IMR-90 (cell line): Measurements from ENCODE around the gene YJU2. TPM values are rescaled to one million over a fixed set of nuclear protein-coding genes. Genes with fewer than 3 reads are reported as not detected.

Experiments
- ATAC-seq: fragments of 200-7000 bp; cut with Tn5 transposase; 2 replicates; pipeline ENCODE4 v1.9.1; 2020; ENCODE audit warnings: low read depth, mild to moderate bottlenecking, moderate library complexity
- BruUV-seq: library from RNA; stranded (reverse); fragments of 400-500 nt; replicated peaks from 2 replicates; lab custom pipeline; 2021; lab: Mats Ljungman, UMichigan
- CTCF ChIA-PET: fragments of 300-600 bp; formaldehyde crosslinking; extraction: SDS; loops from one replicate; lab custom pipeline; 2021; ENCODE audit warnings: antibody characterized with exemption; lab: Yijun Ruan, JAX
- POLR2A ChIA-PET: fragments of 300-600 bp; sonication (Branson Sonifier 250); formaldehyde crosslinking; loops from one replicate; lab custom pipeline; 2022; ENCODE audit warnings: antibody characterized with exemption; ENCODE audit not compliant: unreplicated experiment; lab: Charles Lee
- DNase-seq: peaks from one replicate; pipeline ENCODE4 v3.0.0; 2013
- H2AFZ ChIP-seq: replicated peaks from 2 replicates; pipeline ENCODE3; 2013; ENCODE audit warnings: low read length, mild to moderate bottlenecking; ENCODE audit not compliant: poor library complexity
- H2AK5ac ChIP-seq: 2 replicates; pipeline ENCODE4 v1.6.1; 2013; ENCODE audit warnings: low read depth, low read length, inconsistent platforms
- H2AK9ac ChIP-seq: replicated peaks from 2 replicates; pipeline ENCODE3; 2013; ENCODE audit warnings: mild to moderate bottlenecking, low read depth, low read length, moderate library complexity; ENCODE audit not compliant: poor library complexity
- H2BK120ac ChIP-seq: 2 replicates; pipeline ENCODE4 v1.6.1; 2013; ENCODE audit warnings: low read depth, low read length, inconsistent platforms
- H2BK15ac ChIP-seq: 3 replicates; pipeline ENCODE4 v1.6.1; 2013; ENCODE audit warnings: low read depth, low read length, inconsistent platforms
- H2BK20ac ChIP-seq: 2 replicates; pipeline ENCODE4 v1.6.1; 2013; ENCODE audit warnings: low read depth, mild to moderate bottlenecking, inconsistent platforms, low read length, moderate library complexity
- H2BK5ac ChIP-seq: 2 replicates; pipeline ENCODE4 v1.6.1; 2013; ENCODE audit warnings: mild to moderate bottlenecking, low read depth, low read length, inconsistent platforms; ENCODE audit not compliant: poor library complexity, severe bottlenecking
- H3K14ac ChIP-seq: replicated peaks from 2 replicates; pipeline ENCODE4 v1.6.1; 2013; ENCODE audit warnings: low read depth, low read length, inconsistent platforms
- H3K18ac ChIP-seq: 2 replicates; pipeline ENCODE4 v1.6.1; 2013; ENCODE audit warnings: low read depth, low read length, control low read depth
- H3K23ac ChIP-seq: 2 replicates; pipeline ENCODE4 v1.6.1; 2013; ENCODE audit warnings: low read depth, low read length, inconsistent platforms
- H3K27ac ChIP-seq: 2 replicates; pipeline ENCODE4 v1.5.1; 2013; ENCODE audit warnings: mild to moderate bottlenecking, control low read depth, low read length; ENCODE audit not compliant: insufficient read depth
- H3K27me3 ChIP-seq: 2 replicates; pipeline ENCODE4 v1.6.1; 2013; ENCODE audit warnings: low read length; ENCODE audit not compliant: control insufficient read depth, insufficient read depth
- H3K36me3 ChIP-seq: 2 replicates; pipeline ENCODE4 v1.6.1; 2013; ENCODE audit warnings: low read length, mixed read lengths; ENCODE audit not compliant: control insufficient read depth, insufficient read depth
- H3K4ac ChIP-seq: 2 replicates; pipeline ENCODE4 v1.6.1; 2013; ENCODE audit warnings: low read depth, low read length, inconsistent platforms
- H3K4me1 ChIP-seq: 2 replicates; pipeline ENCODE4 v1.6.1; 2013; ENCODE audit warnings: low read length, mixed read lengths; ENCODE audit not compliant: control insufficient read depth, insufficient read depth
- H3K4me2 ChIP-seq: 2 replicates; pipeline ENCODE4 v1.6.1; 2013; ENCODE audit warnings: low read depth, mild to moderate bottlenecking, control low read depth, low read length, moderate library complexity
- H3K4me3 ChIP-seq: 2 replicates; pipeline ENCODE4 v1.5.1; 2013; ENCODE audit warnings: low read depth, mild to moderate bottlenecking, control low read depth, low read length, moderate library complexity; ENCODE audit not compliant: insufficient read depth
- H3K56ac ChIP-seq: 2 replicates; pipeline ENCODE4 v1.6.1; 2013; ENCODE audit warnings: low read length, inconsistent platforms; ENCODE audit not compliant: insufficient read depth; ENCODE audit errors: extremely low read depth
- H3K79me1 ChIP-seq, 2 experiments: 2 replicates each; pipeline ENCODE4 v1.6.1; 2013; ENCODE audit warnings: low read length in 2 of 2, inconsistent platforms in 1 of 2, low read depth in 1 of 2
- H3K9ac ChIP-seq: 2 replicates; pipeline ENCODE4 v1.6.1; 2013; ENCODE audit warnings: low read depth, low read length, control low read depth
- H3K9me1 ChIP-seq: 2 replicates; pipeline ENCODE4 v1.6.1; 2013; ENCODE audit warnings: low read length, inconsistent platforms; ENCODE audit not compliant: insufficient read depth
- H3K9me3 ChIP-seq: 2 replicates; pipeline ENCODE4 v1.6.1; 2013; ENCODE audit warnings: low read length; ENCODE audit not compliant: control insufficient read depth, insufficient read depth
- H4K20me1 ChIP-seq: 2 replicates; pipeline ENCODE4 v1.6.1; 2013; ENCODE audit warnings: low read length, inconsistent platforms; ENCODE audit not compliant: insufficient read depth
- H4K5ac ChIP-seq: 2 replicates; pipeline ENCODE4 v1.6.1; 2013; ENCODE audit warnings: mild to moderate bottlenecking, low read depth, low read length, control low read depth
- H4K8ac ChIP-seq, 2 experiments: 2 replicates each; pipeline ENCODE4 v1.6.1; 2013; ENCODE audit warnings: low read depth in 2 of 2, low read length in 2 of 2, control low read depth in 1 of 2, inconsistent platforms in 1 of 2
- H4K91ac ChIP-seq: 2 replicates; pipeline ENCODE4 v1.6.1; 2013; ENCODE audit warnings: low read depth, low read length, inconsistent platforms; ENCODE audit not compliant: insufficient read depth
- BHLHE40 ChIP-seq: fragments of 150-350 bp; IDR thresholded peaks from 2 replicates; pipeline ENCODE4 v1.6.1; 2016; ENCODE audit warnings: mild to moderate bottlenecking, low read depth, low read length
- CEBPB ChIP-seq: IDR thresholded peaks from 2 replicates; pipeline ENCODE4 v1.6.1; 2012; ENCODE audit warnings: low read depth, low read length, improper control_type of control experiment
- CHD1 ChIP-seq: IDR thresholded peaks from 2 replicates; pipeline ENCODE4 v1.6.1; 2012; ENCODE audit warnings: low read depth, low read length, improper control_type of control experiment
- FOS ChIP-seq: fragments of 150-350 bp; IDR thresholded peaks from 2 replicates; pipeline ENCODE4 v1.6.1; 2016; ENCODE audit warnings: low read depth, low read length
- MAFK ChIP-seq: IDR thresholded peaks from 2 replicates; pipeline ENCODE4 v1.6.1; 2012; ENCODE audit warnings: low read depth, low read length, improper control_type of control experiment
- MAZ ChIP-seq: IDR thresholded peaks from 2 replicates; pipeline ENCODE4 v1.6.1; 2012; ENCODE audit warnings: low read depth, mild to moderate bottlenecking, low read length, improper control_type of control experiment, moderate library complexity, borderline replicate concordance
- MXI1 ChIP-seq: IDR thresholded peaks from 2 replicates; pipeline ENCODE4 v1.6.1; 2012; ENCODE audit warnings: low read depth, mild to moderate bottlenecking, low read length, moderate library complexity, borderline replicate concordance
- NFE2L2 ChIP-seq: fragments of 150-350 bp; IDR thresholded peaks from 2 replicates; pipeline ENCODE4 v1.6.1; 2016; ENCODE audit warnings: low read depth, mild to moderate bottlenecking, low read length
- POLR2A ChIP-seq: IDR thresholded peaks from 2 replicates; pipeline ENCODE4 v1.6.1; 2012; ENCODE audit warnings: mild to moderate bottlenecking, low read depth, low read length
- RAD21 ChIP-seq: IDR thresholded peaks from 2 replicates; pipeline ENCODE4 v1.6.1; 2012; ENCODE audit warnings: low read length, improper control_type of control experiment
- RCOR1 ChIP-seq: IDR thresholded peaks from 2 replicates; pipeline ENCODE4 v1.6.1; 2012; ENCODE audit warnings: mild to moderate bottlenecking, low read length, improper control_type of control experiment; ENCODE audit not compliant: insufficient replicate concordance
- RFX5 ChIP-seq: IDR thresholded peaks from 2 replicates; pipeline ENCODE4 v1.8.0; 2012; ENCODE audit warnings: low read depth, mild to moderate bottlenecking, low read length, moderate library complexity
- SMC3 ChIP-seq: fragments of 150-350 bp; IDR thresholded peaks from 2 replicates; pipeline ENCODE4 v1.6.1; 2016; ENCODE audit warnings: low read depth, mild to moderate bottlenecking, antibody characterized with exemption, low read length, moderate library complexity
- WGBS, 2 experiments: methylation state at CpG; one replicate each; pipeline versions ENCODE4 v1.1.5 to v1.1.7; 2013; ENCODE audit warnings: missing lambda C conversion rate in 2 of 2; ENCODE audit not compliant: insufficient read length in 1 of 2; ENCODE audit errors: extremely low coverage in 2 of 2; 5-methylcytosine and 5-hydroxymethylcytosine counted together
- dilution Hi-C: fragments of 300-500 bp; cut with HindIII; formaldehyde crosslinking; loops from one replicate; pipeline ENCODE4 v1.14.3; 2018; ENCODE audit warnings: low sequenced_read_pairs; ENCODE audit not compliant: unreplicated experiment
- in situ Hi-C: fragments of 300-500 bp; cut with MboI; formaldehyde crosslinking; loops from 3 replicates; pipeline ENCODE4 v1.14.3; 2019; ENCODE audit warnings: low sequenced_read_pairs, inconsistent platforms, mixed read lengths
- intact Hi-C: fragments of 100-400 bp; cut with micrococcal nuclease; formaldehyde crosslinking; loops from 2 replicates; pipeline ENCODE4 v1.10.0; 2022
- polyA plus RNA-seq, 3 experiments: library from polyadenylated mRNA; depleted of rRNA; stranded (reverse); fragments of >200 nt; gene quantifications; 2 replicates each; pipeline ENCODE4 v1.2.3, GENCODE V29; 2012; ENCODE audit warnings: low replicate concordance in 1 of 3
- total RNA-seq: library from RNA; depleted of rRNA; stranded (reverse); fragments of >200 nt; gene quantifications from 2 replicates; pipeline ENCODE4 v1.2.3, GENCODE V29; 2012
- TF ChIP-seq, protein P1 (sequence below): fragments of 150-350 bp; IDR thresholded peaks from 2 replicates; pipeline ENCODE4 v1.6.1; 2016; ENCODE audit warnings: low read depth, mild to moderate bottlenecking, low read length, moderate library complexity, borderline replicate concordance
- TF ChIP-seq, protein P2 (sequence below): fragments of 150-350 bp; IDR thresholded peaks from 2 replicates; pipeline ENCODE4 v1.6.1; 2017; ENCODE audit warnings: mild to moderate bottlenecking, antibody characterized with exemption, low read length, low read depth
- TF ChIP-seq, protein P3 (sequence below): conservative IDR thresholded peaks from 2 replicates; pipeline ENCODE4 v1.5.1; 2012; ENCODE audit warnings: mild to moderate bottlenecking, low read depth, low read length, improper control_type of control experiment

The YJU2 gene
- total and polyA plus RNA-seq, 2 of the 4 experiments (the other 2 are of a cell fraction): 15.6 to 18.9 TPM

DNA sequence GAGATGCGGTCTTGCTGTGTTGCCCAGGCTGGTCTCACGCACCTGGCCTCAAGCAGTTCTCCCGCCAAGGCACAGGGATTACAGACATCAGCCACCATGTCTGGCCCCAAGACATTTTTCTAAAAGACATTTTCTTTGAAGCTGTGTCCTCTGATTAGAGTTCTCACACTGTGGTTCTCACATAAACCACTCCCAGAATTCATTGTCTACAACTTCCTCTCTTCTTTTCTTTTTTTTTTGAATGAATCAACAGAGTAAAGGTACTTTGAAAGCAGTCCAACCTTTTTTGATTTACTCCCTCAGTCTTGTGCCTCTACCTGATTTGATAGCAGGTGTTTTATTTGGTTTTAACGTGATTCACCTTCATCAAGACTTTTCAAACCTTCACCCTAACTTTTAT is 17.9 kb downstream of the YJU2 start:
- Histone ChIP-seq H2AK5ac (no peak overlapping the region), H2AFZ (no peak overlapping the region), H3K23ac (no peak overlapping the region), H3K18ac (no peak overlapping the region), H2BK5ac (no peak overlapping the region), H4K8ac (no peak overlapping the region), H2BK15ac (no peak overlapping the region), H3K14ac (no peak overlapping the region), H3K56ac (no peak overlapping the region), H2BK20ac (no peak overlapping the region), H3K4me1 (no peaks in the 10 kb centered on the region), H3K36me3 (peaks cover 24% of the 10 kb centered on the region), H3K4me2 (no peak overlapping the region), H2BK120ac (no peak overlapping the region), H2AK9ac (no peak overlapping the region), H3K9ac (no peak overlapping the region), H4K20me1 (peaks cover 6% of the 10 kb centered on the region; the same call in 1 of the 2 replicates), H3K27me3 (no peaks in the 10 kb centered on the region), H3K9me1 (no peaks in the 10 kb centered on the region), H3K27ac (no peak overlapping the region), H3K79me1 (no peaks in the 10 kb centered on the region), H4K91ac (no peak overlapping the region), H3K9me3 (no peaks in the 10 kb centered on the region), H4K5ac (no peak overlapping the region), H3K4ac (no peak overlapping the region), H3K4me3 (no peak overlapping the region)
- no peak for TF ChIP-seq NFE2L2
- no peak for TF ChIP-seq POLR2A
- TF ChIP-seq RAD21: no peak
- TF ChIP-seq MXI1: no peak
- no peak for TF ChIP-seq CEBPB
- TF ChIP-seq MAZ: no peak
- no peak for TF ChIP-seq RCOR1
- no peak for TF ChIP-seq RFX5
- TF ChIP-seq BHLHE40: no peak
- TF ChIP-seq CHD1: no peak
- no peak for TF ChIP-seq SMC3
- TF ChIP-seq, protein P1, sequence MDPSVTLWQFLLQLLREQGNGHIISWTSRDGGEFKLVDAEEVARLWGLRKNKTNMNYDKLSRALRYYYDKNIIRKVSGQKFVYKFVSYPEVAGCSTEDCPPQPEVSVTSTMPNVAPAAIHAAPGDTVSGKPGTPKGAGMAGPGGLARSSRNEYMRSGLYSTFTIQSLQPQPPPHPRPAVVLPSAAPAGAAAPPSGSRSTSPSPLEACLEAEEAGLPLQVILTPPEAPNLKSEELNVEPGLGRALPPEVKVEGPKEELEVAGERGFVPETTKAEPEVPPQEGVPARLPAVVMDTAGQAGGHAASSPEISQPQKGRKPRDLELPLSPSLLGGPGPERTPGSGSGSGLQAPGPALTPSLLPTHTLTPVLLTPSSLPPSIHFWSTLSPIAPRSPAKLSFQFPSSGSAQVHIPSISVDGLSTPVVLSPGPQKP: no peak
- TF ChIP-seq MAFK: no peak
- TF ChIP-seq, protein P2, sequence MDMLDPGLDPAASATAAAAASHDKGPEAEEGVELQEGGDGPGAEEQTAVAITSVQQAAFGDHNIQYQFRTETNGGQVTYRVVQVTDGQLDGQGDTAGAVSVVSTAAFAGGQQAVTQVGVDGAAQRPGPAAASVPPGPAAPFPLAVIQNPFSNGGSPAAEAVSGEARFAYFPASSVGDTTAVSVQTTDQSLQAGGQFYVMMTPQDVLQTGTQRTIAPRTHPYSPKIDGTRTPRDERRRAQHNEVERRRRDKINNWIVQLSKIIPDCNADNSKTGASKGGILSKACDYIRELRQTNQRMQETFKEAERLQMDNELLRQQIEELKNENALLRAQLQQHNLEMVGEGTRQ: no peak
- TF ChIP-seq, protein P3, sequence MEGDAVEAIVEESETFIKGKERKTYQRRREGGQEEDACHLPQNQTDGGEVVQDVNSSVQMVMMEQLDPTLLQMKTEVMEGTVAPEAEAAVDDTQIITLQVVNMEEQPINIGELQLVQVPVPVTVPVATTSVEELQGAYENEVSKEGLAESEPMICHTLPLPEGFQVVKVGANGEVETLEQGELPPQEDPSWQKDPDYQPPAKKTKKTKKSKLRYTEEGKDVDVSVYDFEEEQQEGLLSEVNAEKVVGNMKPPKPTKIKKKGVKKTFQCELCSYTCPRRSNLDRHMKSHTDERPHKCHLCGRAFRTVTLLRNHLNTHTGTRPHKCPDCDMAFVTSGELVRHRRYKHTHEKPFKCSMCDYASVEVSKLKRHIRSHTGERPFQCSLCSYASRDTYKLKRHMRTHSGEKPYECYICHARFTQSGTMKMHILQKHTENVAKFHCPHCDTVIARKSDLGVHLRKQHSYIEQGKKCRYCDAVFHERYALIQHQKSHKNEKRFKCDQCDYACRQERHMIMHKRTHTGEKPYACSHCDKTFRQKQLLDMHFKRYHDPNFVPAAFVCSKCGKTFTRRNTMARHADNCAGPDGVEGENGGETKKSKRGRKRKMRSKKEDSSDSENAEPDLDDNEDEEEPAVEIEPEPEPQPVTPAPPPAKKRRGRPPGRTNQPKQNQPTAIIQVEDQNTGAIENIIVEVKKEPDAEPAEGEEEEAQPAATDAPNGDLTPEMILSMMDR: no peak
- TF ChIP-seq FOS: no peak
- BruUV-seq: no TSS peak
- dilution Hi-C loops: no loop called here
- in situ Hi-C loops: loop anchor here (5.0 kb wide), 1 partner anchor 87 kb away; no protein-coding TSS in a partner anchor
- ATAC-seq (no peak), DNase-seq (no peak)
- intact Hi-C loops: no loop called here
- ChIA-PET POLR2A (interaction anchor here (0.6 kb wide), 1 partner anchor 63 kb away, joined by 3 read pairs; no protein-coding TSS in a partner anchor), CTCF (interaction anchor here (0.6 kb wide), 1 partner anchor 132 kb away, joined by 3 read pairs; no protein-coding TSS in a partner anchor)
- 100% methylated on average over 2 of the region's 4 CpGs; no CpG with 5 or more reads in 1 of the 2 experiments for WGBS, 2 experiments
